GM12892 (cell line): Measurements from ENCODE around the gene KRT78.

ENCODE experiments used
- POLR2A ChIP-seq: IDR thresholded peaks from 2 replicates; pipeline ENCODE4 v1.6.1; 2011; ENCODE audit warnings: low read depth, low read length, control low read depth
- POLR2AphosphoS5 ChIP-seq: IDR thresholded peaks from 2 replicates; pipeline ENCODE4 v1.6.1; 2011; ENCODE audit warnings: low read depth, low read length, control low read depth
- TAF1 ChIP-seq: IDR thresholded peaks from 2 replicates; pipeline ENCODE4 v1.6.1; 2011; ENCODE audit warnings: low read depth, mild to moderate bottlenecking, control low read depth, low read length, borderline replicate concordance

- TF ChIP-seq POLR2A (no peak), POLR2AphosphoS5 (no peak), TAF1 (no peak)
Observed at GRCh38 chr12:52822771-52823510, 25.9 kb downstream of the KRT78 start.
